ENCODE data around the gene MRPL55.

MRPL55 gene

GRCh38 chr1:228066891-228067654, 42.0 kb downstream of the MRPL55 start:
- DNase-seq: no peak

- no peak for DNase-seq
Measured at GRCh38 chr1:228066416-228066815, 42.7 kb downstream of the MRPL55 start.

GRCh38 chr1:228065543-228066347, 43.4 kb downstream of the MRPL55 start:
- DNase-seq: no peak

- no peak for DNase-seq
Measured at GRCh38 chr1:228064741-228065542, 44.2 kb downstream of the MRPL55 start.

GRCh38 chr1:228064296-228064695, 44.8 kb downstream of the MRPL55 start:
- DNase-seq: no peak

- no peak for DNase-seq
Measured at GRCh38 chr1:228063251-228064191, 45.6 kb downstream of the MRPL55 start.

GRCh38 chr1:228062812-228063211, 46.3 kb downstream of the MRPL55 start:
- no peak for DNase-seq

- no peak for DNase-seq
Measured at GRCh38 chr1:228062085-228062791, 46.9 kb downstream of the MRPL55 start.

GRCh38 chr1:228061411-228062084, 47.6 kb downstream of the MRPL55 start:
- no peak for DNase-seq

GRCh38 chr1:228060458-228061190, 48.5 kb downstream of the MRPL55 start:
- DNase-seq: no peak

GRCh38 chr1:228059634-228060457, 49.3 kb downstream of the MRPL55 start:
- DNase-seq: no peak

GRCh38 chr1:228058949-228059633, 50.0 kb downstream of the MRPL55 start:
- DNase-seq: peak; percentile 49

- DNase-seq: no peak
Measured at GRCh38 chr1:228058172-228058948, 50.7 kb downstream of the MRPL55 start.

All from retina (tissue), 1 donor.